Inflammatory macrophage treated with lipopolysaccharide for 1 hour (primary cell): ENCODE results near the gene PRAMEF20.
"Not testable (repeated sequence)": the region's sequence is repeated elsewhere in the genome, so short reads cannot be mapped to it uniquely, and the experiment has no call there.

Experiments
- DNase-seq, 2 donors: peaks; one replicate each; pipeline ENCODE4 v3.0.0-alpha.2; 2020 to 2022

PRAMEF20 gene

DNA sequence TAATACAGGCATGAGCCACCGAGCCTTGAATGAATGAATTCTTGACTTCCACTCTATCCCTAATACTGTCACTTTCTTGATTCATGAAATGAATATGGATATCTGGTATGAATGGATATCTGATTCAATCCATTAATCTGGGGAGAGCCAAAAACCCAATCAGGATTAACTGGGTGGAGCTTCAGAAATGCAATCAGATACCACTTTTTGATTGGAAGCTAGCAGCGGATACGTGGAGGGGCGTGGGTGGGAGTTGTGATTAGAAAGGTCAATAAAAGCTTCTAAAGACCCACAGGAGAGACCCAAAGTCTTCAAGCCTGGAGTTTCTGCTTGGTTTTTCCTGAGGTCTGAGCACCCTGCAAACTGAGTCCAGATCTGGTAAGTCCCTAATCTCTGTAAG is at the start of gene PRAMEF20:
Gene PRAMEF20 (plus strand): TSS at position 301 of the 400 bp plus-strand sequence. CDS start 5,905 bp downstream, outside the sequence.
- DNase-seq: not testable (repeated sequence)

DNA sequence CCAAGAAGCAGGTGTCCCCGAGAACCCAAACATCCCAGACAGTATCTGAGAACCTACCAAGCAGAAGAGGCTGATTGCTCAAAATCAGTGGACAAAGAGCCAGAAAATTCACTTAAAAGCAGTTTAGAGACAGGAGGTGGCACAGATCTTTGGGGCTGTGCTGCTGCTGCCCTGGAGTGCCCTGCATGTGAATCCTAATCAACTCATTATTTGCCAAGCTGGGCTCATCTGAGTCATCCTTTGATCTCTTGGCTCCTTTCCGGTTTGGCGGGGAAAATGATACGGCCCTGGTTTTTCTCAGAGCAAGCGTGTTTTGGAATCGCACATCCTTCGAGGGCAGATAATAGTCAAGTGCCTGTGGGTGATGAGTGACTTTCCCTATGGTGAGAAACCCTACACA is 47.9 kb upstream of the PRAMEF20 start:
- not testable (repeated sequence) for DNase-seq

DNA sequence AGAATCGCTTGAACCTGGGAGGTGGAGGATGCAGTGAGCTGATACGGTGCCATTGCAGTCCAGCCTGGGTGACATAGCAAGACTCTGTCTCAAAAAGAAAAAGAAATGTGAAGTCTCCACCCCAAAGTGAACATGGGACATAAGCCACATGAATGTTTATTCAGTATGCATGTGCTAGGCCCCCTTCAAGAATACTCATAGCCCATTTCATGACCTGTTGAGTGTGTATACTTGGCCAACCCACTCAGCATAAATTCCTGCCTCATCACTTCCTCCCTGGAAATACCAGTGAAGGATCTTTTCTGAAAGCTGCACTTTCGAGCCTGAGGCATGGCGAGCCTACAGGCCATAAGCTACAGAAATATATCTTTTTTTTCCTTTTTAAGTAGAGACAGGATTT is 45.3 kb upstream of the PRAMEF20 start:
- DNase-seq: not testable (repeated sequence)

DNA sequence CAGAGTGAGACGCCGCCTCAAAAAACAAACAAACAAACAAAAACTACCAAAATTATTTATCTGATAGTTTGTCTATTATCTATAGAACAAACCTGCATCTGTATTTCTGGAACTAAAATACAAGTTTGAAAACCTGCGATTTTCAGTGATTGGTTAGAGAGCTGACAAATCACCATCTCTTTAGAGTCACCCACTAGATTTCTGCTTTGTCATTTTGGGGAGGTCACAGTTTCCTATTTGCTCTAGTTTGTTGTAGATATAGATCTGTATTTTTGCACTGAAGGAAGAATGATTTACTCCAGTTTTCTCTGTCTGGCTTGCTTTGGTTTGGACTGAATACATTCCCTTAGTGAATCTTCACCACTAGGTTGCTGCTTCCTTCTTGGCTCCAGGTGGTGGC is 43.7 kb upstream of the PRAMEF20 start:
- not testable (repeated sequence) for DNase-seq

DNA sequence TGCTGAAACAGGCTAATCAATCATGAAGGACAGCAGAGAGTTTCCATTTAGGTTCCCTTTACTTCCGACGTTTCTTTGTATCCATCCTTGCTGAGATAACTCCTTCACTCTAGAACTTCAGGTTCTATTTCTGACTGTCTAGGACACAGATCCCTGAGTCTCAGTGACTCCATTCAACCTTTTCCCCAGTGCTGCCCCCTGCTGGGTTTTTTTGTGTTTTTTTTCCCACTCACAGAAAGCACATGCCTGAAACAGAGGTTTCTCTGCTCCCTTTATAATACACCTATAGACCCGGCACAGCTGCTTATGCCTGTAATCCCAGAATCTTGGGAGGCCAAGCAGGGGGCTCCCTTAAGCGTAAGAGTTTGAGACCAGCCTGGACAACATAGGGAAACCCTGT is 41.7 kb upstream of the PRAMEF20 start:
- DNase-seq: peak; percentile 1 to 59

DNA sequence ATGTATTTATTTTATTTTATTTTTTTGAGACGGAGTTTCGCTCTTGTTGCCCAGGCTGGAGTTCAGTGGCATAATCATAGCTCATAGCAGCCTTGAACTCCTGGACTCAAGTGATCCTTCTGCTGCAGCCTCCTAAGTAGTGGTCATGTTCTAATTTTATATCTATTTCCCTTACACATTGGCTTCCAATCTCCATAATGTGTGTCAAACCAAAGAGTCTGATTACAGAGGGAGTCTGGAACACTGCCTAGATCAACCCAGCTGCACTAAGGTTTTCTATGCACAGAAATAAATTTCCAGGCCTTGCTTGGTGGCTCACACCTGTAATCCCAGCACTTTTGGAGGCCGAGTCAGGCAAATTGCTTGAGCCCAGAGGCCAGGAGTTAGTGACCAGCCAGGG is 31.3 kb upstream of the PRAMEF20 start:
- not testable (repeated sequence) for DNase-seq

DNA sequence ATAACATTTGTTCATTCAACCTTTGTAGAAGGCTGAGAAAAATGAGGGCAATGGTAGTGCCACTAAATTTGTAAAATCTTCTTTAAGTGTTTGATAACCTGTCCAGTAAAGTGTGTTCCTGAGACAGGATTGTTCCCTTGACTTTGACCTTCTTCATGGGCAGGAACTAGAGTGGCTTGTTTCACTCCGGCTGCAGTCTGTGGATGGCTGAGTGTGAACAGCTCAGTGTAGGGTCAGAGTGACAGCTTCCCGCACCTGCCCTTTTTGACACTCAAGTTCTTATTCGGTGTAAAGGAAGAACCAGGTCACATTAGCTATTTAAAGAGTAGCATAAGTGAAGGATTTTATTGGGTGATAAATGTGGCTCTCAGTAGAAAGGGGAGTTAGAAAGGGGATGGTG is 29.9 kb upstream of the PRAMEF20 start:
- DNase-seq: not testable (repeated sequence)

DNA sequence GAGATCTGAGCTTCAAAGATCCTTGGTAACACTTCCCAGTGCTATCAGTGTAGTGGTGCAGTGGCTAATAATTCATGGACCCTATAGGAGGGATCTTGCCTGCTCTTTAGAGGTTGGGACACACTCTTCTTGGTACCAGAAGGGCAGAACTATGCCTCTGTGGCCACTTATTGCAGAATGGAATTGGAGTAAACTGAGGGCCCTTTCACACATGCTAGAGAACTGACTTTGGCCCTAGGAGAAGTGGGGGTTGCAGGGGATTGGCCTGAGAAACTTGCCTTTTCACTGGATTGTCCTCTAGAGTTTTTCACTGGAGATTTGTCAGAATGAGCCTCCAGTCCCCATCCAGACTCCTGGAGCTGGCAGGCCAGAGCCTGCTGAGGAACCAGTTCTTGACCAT is 20.9 kb upstream of the PRAMEF20 start, which contains the start of gene PRAMEF17:
Gene PRAMEF17 (plus strand): TSS at position 301 of the 400 bp plus-strand sequence. CDS start 26 bp downstream, at position 327.
- DNase-seq: not testable (repeated sequence)

DNA sequence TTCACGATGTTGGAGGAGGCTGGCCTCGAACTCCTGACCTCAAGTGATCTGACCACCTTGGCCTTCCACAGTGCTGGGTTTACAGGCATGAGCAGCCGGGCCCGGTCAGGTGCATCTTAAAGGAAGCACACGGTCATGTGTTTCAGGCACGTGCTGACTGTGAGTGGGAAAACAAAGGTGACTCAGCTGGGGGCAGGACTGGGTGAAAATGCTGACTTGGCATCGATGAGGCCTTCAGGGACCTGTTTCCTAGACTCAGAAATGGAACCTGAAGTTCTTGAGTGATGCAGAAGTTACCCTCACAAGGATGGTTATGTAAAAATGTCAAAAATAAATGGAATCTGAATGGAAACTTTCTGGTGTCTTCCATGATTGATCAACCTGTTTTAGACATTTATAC is 17.2 kb upstream of the PRAMEF20 start:
- DNase-seq: not testable (repeated sequence)

DNA sequence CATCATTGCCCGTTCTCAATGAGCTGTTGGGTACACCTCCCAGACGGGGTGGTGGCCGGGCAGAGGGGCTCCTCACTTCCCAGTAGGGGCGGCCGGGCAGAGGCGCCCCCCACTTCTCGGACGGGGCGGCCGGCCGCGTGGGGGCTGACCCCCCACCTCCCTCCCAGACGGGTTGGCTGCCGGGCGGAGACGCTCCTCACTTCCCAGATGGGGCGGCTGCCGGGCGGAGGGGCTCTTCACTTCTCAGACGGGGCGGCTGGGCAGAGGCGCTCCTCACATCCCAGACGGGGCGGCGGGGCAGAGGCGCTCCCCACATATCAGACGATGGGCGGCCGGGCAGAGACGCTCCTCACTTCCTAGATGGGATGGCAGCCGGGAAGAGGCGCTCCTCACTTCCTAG is 15.5 kb upstream of the PRAMEF20 start:
- DNase-seq: not testable (repeated sequence)

DNA sequence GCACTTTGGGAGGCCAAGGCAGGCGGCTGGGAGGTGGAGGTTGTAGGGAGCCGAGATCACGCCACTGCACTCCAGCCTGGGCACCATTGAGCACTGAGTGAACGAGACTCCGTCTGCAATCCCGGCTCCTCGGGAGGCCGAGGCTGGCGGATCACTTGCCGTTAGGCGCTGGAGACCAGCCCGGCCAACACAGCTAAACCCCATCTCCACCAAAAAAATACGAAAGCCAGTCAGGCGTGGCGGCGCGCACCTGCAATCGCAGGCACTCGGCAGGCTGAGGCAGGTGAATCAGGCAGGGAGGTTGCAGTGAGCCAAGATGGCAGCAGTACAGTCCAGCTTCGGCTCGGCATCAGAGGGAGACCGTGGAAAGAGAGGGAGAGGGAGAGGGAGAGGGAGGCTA is 14.9 kb upstream of the PRAMEF20 start:
- DNase-seq: not testable (repeated sequence)

DNA sequence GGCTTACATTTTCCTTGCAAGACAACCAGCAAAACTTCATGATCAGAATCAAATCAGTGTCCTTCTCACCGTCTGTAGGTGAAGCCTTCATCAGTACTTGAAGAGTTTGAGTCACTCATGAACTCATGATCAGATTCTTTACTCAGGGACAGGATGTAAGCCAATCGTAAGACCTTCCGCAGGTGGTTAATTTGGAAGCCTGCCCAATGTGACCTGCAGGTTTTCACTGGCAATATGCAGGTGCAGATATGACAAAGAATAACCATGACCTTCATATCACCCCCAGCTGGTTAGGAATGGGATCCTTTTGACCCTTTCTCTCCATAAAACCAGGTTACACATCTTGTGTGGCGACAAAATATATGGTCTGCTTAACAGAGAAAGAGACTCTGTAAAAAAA is 2.4 kb upstream of the PRAMEF20 start:
- no peak for DNase-seq

DNA sequence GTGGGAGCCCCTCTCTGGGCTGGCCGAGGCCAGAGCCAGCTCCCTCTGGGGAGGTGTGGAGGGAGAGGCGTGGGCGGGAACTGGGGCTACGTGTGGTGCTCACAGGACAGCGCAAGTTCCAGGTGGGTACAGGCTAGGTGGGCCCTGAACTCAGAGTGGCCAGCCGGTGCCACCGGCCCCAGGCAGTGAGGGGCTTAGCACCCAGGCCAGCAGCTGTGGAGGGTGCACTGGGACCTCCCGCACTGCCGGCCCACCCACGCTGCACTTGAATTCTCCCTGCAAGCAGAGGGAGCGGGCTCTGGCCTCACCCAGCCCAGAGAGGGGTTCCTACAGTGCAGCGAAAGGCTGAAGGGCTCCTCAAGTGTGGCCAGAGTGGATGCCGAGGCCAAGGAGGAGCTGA is 20.2 kb downstream of the PRAMEF20 start:
- no peak for DNase-seq

DNA sequence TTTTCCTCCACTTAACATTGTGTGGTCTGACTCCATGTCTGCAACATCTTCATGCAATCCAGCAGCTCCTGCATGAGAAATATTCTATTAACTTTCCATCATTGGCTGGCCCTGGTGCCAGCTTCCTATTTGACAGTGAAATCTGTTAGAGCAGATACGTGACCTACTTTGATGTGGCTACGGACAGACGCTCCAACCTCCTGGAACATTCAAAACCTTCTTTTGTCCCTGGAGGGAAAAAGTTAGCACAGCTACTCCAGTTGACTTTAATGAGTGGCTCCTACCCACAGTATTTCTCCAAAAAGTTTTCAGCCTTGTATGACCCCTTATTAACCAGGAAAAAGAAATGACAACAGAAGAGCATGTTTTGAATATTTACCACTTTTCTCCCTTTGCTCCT is 22.0 kb downstream of the PRAMEF20 start:
- no peak for DNase-seq

DNA sequence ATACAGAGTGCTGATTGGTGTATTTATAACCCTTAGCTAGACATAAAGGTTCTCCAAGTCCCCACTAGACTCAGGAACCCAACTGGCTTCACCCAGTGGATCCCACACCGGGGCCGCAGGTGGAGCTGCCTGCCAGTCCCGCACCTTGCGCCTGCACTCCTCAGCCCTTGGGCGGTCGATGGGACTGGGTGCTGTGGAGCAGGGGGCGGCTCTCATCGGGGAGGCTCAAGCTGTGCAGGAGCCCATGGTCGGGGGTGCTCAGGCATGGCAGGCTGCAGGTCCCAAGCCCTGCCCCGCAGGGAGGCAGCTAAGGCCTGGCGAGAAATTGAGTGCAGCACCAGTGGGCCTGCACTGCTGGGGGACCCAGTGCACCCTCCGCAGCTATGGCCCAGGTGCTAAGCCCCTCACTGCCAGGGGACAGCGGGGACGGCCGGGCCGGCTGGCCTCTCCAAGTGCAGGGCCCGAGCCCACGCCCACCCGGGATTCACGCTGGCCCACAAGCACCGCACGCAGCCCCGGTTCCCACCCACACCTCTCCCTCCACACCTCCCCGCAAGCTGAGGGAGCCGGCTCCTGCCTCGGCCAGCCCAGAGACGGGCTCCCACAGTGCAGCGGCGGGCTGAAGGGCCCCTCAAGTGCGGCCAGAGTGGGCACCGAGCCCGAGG is 23.6 kb downstream of the PRAMEF20 start:
- DNase-seq: not testable (repeated sequence)

DNA sequence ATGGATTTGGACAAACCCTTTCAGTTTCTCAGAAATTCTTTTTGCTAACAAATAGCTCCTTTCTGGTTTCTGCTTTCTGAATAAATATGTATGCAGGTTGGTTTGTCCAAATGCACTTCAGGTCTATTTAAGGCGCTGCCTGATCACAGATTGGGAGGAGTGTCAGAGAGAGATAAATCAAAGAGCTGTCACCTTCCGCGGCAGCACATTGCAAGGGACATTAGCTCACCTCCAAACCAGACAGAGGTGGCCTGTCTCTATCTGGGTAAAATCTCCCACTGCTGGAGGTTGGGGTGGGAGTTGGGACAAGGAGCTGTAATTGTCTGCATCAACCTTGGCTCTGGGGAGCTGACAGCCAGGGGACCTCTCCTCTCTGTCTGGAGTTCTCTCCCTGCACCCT is 25.2 kb downstream of the PRAMEF20 start:
- DNase-seq: no peak

DNA sequence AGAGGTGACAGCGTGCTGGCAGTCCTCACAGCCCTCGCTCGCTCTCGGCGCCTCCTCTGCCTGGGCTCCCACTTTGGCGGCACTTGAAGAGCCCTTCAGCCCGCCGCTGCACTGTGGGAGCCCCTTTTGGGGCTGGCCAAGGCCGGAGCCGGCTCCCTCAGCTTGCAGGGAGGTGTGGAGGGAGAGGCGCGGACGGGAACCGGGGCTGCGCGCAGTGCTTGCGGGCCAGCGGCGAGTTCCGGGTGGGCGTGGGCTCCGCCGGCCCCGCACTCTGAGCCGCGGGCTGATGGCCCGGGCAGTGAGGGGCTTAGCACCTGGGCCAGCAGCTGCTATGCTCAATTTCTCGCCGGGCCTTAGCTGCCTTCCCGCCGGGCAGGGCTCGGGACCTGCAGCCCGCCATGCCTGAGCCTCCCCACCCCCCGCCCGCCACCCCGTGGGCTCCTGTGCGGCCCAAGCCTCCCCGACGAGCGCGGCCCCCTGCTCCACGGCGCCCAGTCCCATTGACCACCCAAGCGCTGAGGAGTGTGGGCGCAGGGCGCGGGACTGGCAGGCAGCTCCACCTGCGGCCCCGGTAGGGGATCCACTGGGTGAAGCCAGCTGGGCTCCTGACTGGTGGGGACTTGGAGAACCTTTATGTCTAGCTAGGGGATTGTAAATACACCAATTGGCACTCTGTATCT is 29.0 kb downstream of the PRAMEF20 start:
- DNase-seq: not testable (repeated sequence)

DNA sequence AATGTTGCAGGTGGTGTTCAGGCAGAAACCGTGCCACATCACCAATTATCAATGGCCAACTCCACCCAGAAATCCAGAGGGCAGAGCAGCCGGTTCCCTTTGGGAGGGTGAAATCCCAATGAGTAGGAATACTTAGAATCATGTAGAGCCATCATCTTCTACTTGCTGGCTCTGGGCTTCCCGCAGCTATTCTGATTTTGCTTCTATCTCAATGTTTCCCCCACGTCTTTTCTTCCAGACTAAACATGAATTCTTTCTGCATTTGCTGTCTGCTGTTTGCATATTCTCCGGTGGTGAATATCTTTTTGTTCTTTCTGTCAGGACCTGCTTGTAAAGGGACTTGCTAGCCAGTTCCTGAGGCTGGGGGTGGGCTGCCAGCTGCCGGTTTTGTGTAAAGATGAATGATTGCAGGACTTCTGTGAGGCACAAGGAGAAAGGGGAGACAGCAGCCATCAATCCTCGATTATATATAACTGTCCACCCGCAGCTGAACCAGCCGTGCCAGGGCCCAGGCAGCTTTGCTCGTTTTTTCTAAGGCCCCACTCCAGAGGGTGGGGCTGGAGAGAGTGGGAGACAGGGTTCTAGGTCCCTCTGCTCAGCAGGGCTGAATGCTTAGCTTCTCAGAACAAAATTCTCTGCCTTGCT is 33.2 kb downstream of the PRAMEF20 start:
- no peak for DNase-seq

DNA sequence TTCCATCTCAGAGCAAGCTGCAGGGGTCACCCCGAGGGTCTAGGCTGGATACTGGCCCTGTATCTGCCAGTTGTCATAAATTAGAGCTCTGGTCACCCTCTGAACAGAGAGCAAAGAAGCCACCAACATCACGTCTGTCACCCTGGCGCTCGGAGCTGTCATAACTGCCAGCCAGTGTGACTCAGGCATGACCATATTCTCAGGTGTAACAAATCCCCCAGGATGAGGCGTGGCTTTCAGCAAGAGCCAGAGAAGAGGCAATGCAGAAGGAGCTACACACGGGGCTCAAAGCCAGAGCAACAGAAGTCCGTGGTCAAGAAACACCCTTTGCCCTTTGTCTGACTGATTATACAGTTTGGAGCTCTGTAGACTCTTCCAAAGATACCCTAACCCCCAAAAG is 40.0 kb downstream of the PRAMEF20 start:
- no peak for DNase-seq

DNA sequence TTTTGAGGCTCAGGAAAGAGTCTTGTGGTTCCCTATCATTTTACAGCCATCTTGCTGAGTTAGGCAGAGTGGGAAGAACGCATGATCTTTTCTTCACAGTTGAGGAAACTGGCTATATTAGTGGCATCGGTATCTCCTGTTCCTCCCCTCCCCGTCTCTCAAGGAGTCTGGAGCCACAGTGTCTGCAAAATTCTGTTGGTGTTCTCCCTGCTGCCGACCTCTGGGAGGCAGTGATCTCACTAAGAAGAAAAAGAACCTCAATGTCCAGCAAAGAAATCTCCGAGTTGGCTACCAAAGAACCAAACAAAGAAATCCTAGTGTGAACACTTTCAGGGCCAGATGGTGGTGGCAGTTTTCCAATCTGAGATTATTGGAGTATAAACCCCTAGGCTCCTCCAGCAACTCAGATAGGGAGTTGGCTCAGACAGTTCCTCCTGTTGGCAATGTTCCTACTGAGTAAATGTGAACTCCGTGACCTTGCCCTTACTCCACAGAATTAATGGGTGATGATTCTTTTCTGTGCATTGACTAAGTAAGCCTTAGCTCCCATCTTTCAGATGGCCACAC is 41.2 kb downstream of the PRAMEF20 start:
- DNase-seq: no peak

DNA sequence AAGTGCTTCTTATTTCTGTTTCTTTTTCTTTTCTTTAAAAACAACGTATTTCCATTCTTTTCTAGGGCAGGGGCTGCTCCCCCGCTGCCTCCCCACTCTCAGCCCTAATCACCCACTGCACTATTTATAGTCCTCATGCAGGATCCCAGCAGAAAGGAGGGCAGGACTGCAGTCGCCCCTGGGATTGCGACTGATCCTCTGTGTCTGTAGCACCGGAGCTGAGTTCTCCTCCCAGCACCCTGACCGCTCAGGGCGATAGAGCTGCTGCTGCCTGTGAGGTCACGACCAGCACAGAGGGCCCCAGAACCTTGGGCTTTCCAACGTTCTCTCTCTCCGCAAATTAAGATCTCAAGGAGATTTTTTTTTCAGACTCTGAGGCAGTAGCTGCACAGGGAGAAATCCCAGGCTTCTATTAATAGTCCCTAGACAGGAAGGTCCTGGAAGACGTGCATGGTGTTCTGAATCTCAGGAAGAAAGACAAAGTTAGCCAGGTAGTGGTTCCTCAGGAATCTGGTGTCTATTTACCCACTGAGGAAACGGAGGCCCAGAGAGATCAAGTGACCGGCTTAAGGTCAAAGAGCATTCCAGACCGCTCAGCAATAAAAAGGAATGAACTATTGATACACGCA is 46.8 kb downstream of the PRAMEF20 start:
- DNase-seq: no peak

DNA sequence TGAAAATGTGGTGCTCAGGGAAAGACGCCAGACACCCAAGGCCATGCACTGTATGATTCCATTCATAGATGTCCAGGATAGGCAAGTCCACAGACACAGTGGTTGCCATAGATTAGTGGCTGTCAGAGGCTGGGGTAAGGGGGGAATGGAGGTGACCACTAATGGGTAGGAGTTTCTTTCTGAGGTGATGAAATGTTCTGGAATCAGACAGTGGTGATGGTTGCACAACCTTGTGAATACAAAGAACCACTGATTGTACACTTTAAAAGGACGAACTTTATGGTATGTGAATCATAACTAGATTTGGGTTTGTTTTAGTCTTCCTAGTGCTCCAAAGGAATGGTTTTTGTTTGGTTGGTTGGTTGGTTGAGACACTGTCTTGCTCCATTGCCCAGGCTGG is 51.7 kb downstream of the PRAMEF20 start:
- no peak for DNase-seq

DNA sequence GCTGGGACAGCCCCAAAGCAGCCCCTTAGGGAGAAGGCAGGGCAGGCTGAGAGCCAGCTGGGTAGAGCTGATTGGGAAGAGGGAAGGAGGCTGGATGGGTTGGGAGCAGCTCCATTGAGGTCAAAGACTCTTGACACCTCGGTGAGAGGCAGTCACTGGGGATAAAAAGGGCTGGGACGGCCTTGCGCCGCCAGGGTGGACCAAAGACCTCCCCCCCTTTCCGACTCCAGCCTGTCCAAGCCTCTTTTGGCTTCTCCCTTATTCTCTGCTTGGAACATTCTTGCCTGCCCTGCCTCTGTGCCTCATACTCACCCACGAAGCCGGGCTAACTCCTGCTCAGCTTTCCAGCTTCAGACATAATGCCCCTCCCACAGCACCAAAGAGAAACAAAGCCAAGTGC is 52.4 kb downstream of the PRAMEF20 start:
- DNase-seq: no peak
